HepG2 (cell line): Measurements from ENCODE around the gene GLT1D1. TPM values are rescaled to one million over a fixed set of nuclear protein-coding genes. Genes with fewer than 3 reads are reported as not detected.

Experiments used
- ATF7 ChIP-seq, 2 experiments: fragments of 450-650 bp in 1 of 2; sonication (generic) in 1 of 2; formaldehyde crosslinking in 1 of 2; IDR thresholded peaks; 2 replicates each; pipeline versions ENCODE4 v1.4.0 to v1.6.1; 2016 to 2020; ENCODE audit warnings: antibody characterized with exemption in 1 of 2, mild to moderate bottlenecking in 1 of 2, missing genetic modification reagents in 1 of 2
- CEBPB ChIP-seq: IDR thresholded peaks from 2 replicates; pipeline ENCODE4 v1.6.1; 2011; ENCODE audit warnings: low read depth, low read length, improper control_type of control experiment, borderline replicate concordance
- TAF1 ChIP-seq: sonication (generic); formaldehyde crosslinking; IDR thresholded peaks from 2 replicates; pipeline ENCODE4 v1.4.0; 2020; ENCODE audit warnings: missing genetic modification reagents
- UBTF ChIP-seq: sonication (generic); formaldehyde crosslinking; IDR thresholded peaks from 2 replicates; pipeline ENCODE4 v1.4.0; 2020; ENCODE audit warnings: mild to moderate bottlenecking, missing genetic modification reagents
- ZBTB40 ChIP-seq, 2 experiments: fragments of 450-650 bp in 1 of 2; sonication (generic) in 1 of 2; formaldehyde crosslinking in 1 of 2; IDR thresholded peaks; 2 replicates each; pipeline versions ENCODE4 v1.6.1 to v1.8.0; 2016 to 2022; ENCODE audit warnings: antibody characterized with exemption in 1 of 2, mild to moderate bottlenecking in 1 of 2, missing genetic modification reagents in 1 of 2
- ZBTB8A ChIP-seq: sonication (generic); formaldehyde crosslinking; IDR thresholded peaks from 2 replicates; pipeline ENCODE4 v1.4.0; 2020; ENCODE audit warnings: mild to moderate bottlenecking, low read depth, missing genetic modification reagents, borderline replicate concordance
- ZNF264 ChIP-seq: sonication (generic); formaldehyde crosslinking; IDR thresholded peaks from 2 replicates; pipeline ENCODE4 v1.4.0; 2020; ENCODE audit warnings: missing genetic modification reagents
- ZNF292 ChIP-seq: sonication (generic); formaldehyde crosslinking; IDR thresholded peaks from 2 replicates; pipeline ENCODE4 v1.8.1; 2022; ENCODE audit warnings: mild to moderate bottlenecking, low read depth, missing genetic modification reagents, borderline replicate concordance
- polyA plus RNA-seq, 8 experiments: library from polyadenylated mRNA; depleted of rRNA in 3 of 8; stranded (reverse) in 7 of 8; unstranded in 1 of 8; fragments of >200 nt; fragmentation: Illumina TruSeq in 4 of 8; extraction: Trizol in 4 of 8; gene quantifications; 2 replicates each; pipeline versions ENCODE4 v1.2.1 to v1.2.3, GENCODE V29; 2011 to 2016; ENCODE audit warnings: low read depth in 4 of 8, missing spikeins in 1 of 8, mixed read lengths in 1 of 8; ENCODE audit not compliant: insufficient read depth in 1 of 8
- total RNA-seq, 5 experiments: library from RNA; depleted of rRNA; stranded (reverse); fragments of >200 nt; fragmentation: Illumina TruSeq; extraction: Trizol; gene quantifications; 2 replicates each; pipeline ENCODE4 v1.2.3, GENCODE V29; 2016; ENCODE audit warnings: low read depth in 1 of 5
- TF ChIP-seq, protein P1 (sequence below): sonication (generic); formaldehyde crosslinking; IDR thresholded peaks from 2 replicates; pipeline ENCODE4 v1.9.0; 2021; ENCODE audit warnings: missing genetic modification reagents, mild to moderate bottlenecking, borderline replicate concordance
- TF ChIP-seq, protein P2 (sequence below): sonication (generic); formaldehyde crosslinking; IDR thresholded peaks from 2 replicates; pipeline ENCODE4 v1.5.1; 2020; ENCODE audit warnings: missing genetic modification reagents, mild to moderate bottlenecking, borderline replicate concordance
- TF ChIP-seq, protein P3 (sequence below): sonication (generic); formaldehyde crosslinking; IDR thresholded peaks from 2 replicates; pipeline ENCODE4 v1.5.1; 2020; ENCODE audit warnings: mild to moderate bottlenecking, moderate library complexity, missing genetic modification reagents

Gene GLT1D1
- total and polyA plus RNA-seq, 2 of the 13 experiments (the other 11 are each of a cell fraction or from before 2014, with no cell fraction given), result 0.09 to 0.17 TPM

- TF ChIP-seq ZBTB40 (IDR thresholded peaks at IDR 0.05), result no peak
- 0 out of 2 replicates have a peak, but pooled peaks have one; percentile 52 for TF ChIP-seq ZBTB40 (CRISPR knock-in tag; IDR thresholded peaks at IDR 0.05)
- TF ChIP-seq, protein P1, sequence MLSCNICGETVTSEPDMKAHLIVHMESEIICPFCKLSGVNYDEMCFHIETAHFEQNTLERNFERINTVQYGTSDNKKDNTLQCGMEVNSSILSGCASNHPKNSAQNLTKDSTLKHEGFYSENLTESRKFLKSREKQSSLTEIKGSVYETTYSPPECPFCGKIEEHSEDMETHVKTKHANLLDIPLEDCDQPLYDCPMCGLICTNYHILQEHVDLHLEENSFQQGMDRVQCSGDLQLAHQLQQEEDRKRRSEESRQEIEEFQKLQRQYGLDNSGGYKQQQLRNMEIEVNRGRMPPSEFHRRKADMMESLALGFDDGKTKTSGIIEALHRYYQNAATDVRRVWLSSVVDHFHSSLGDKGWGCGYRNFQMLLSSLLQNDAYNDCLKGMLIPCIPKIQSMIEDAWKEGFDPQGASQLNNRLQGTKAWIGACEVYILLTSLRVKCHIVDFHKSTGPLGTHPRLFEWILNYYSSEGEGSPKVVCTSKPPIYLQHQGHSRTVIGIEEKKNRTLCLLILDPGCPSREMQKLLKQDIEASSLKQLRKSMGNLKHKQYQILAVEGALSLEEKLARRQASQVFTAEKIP, result no peak
- TF ChIP-seq, protein P2, sequence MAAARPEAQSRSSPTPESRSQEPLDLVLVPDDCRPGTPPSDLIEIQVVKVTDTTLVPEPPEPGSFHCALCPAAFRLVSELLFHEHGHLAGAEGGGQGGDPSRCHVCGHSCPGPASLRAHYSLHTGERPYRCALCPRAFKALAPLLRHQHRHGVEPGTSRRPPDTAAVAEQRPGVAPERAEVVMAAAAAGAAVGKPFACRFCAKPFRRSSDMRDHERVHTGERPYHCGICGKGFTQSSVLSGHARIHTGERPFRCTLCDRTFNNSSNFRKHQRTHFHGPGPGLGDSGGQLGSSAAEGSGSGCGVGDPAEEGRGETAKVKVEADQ (CRISPR knock-in tag), result peak; percentile 54; the same call in 1 of the 2 replicates
- peak; percentile 71; the same call in 1 of the 2 replicates for TF ChIP-seq ZNF264
- no peak for TF ChIP-seq TAF1 (CRISPR knock-in tag)
- peak; percentile 80 for TF ChIP-seq ATF7 (IDR thresholded peaks at IDR 0.05)
- peak; percentile 75 for TF ChIP-seq ATF7 (CRISPR knock-in tag; IDR thresholded peaks at IDR 0.05)
- TF ChIP-seq ZBTB8A (CRISPR knock-in tag), result peak; percentile 85; the same call in 1 of the 2 replicates
- TF ChIP-seq ZNF292 (CRISPR knock-in tag), result no peak
- TF ChIP-seq, protein P3, sequence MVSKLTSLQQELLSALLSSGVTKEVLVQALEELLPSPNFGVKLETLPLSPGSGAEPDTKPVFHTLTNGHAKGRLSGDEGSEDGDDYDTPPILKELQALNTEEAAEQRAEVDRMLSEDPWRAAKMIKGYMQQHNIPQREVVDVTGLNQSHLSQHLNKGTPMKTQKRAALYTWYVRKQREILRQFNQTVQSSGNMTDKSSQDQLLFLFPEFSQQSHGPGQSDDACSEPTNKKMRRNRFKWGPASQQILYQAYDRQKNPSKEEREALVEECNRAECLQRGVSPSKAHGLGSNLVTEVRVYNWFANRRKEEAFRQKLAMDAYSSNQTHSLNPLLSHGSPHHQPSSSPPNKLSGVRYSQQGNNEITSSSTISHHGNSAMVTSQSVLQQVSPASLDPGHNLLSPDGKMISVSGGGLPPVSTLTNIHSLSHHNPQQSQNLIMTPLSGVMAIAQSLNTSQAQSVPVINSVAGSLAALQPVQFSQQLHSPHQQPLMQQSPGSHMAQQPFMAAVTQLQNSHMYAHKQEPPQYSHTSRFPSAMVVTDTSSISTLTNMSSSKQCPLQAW (CRISPR knock-in tag), result peak; percentile 59
- TF ChIP-seq CEBPB, result 0 out of 2 replicates have a peak, but pooled peaks have one; percentile 0
- peak; percentile 40; the same call in 1 of the 2 replicates for TF ChIP-seq UBTF (CRISPR knock-in tag)
Observed at GRCh38 chr12:128905003-128905544, 51.8 kb downstream of the GLT1D1 start (continued).
